ENCODE measurements around the gene CEBPG. TPM values are rescaled to one million over a fixed set of nuclear protein-coding genes. Genes with fewer than 3 reads are reported as not detected.

Gene CEBPG
- total RNA-seq, 2 experiments from 2014 or later: 24.0 to 24.4 TPM

- no peak for DNase-seq
- no peaks in the 10 kb centered on the region for H3K4me1 Mint-ChIP-seq
- CTCF ChIA-PET: interaction anchor here (1.1 kb wide), 1 partner anchor 9 kb away, joined by 5 read pairs; no protein-coding TSS in a partner anchor
- no peak overlapping the region for H3K4me3 Mint-ChIP-seq
- H3K27me3 Mint-ChIP-seq: peaks cover 13% of the 10 kb centered on the region
- no peak overlapping the region for H3K27ac Mint-ChIP-seq
- H3K9me3 Mint-ChIP-seq: no peaks in the 10 kb centered on the region
- POLR2A ChIA-PET: no interaction called here
- H3K36me3 Mint-ChIP-seq (ENCODE audit: low read depth): no peaks in the 10 kb centered on the region
Observed at GRCh38 chr19:33362508-33363228, 10.8 kb upstream of the CEBPG start.

GRCh38 chr19:33363476-33363875, 10.0 kb upstream of the CEBPG start:
- no peaks in the 10 kb centered on the region for H3K9me3 Mint-ChIP-seq
- no peaks in the 10 kb centered on the region for H3K36me3 Mint-ChIP-seq (ENCODE audit: low read depth)
- no peaks in the 10 kb centered on the region for H3K4me1 Mint-ChIP-seq
- H3K27ac Mint-ChIP-seq: no peak overlapping the region
- DNase-seq: no peak
- POLR2A ChIA-PET: no interaction called here
- peaks cover 20% of the 10 kb centered on the region for H3K27me3 Mint-ChIP-seq
- CTCF ChIA-PET: interaction anchor here (1.1 kb wide), 1 partner anchor 8 kb away, joined by 5 read pairs; no protein-coding TSS in a partner anchor
- no peak overlapping the region for H3K4me3 Mint-ChIP-seq

DNA sequence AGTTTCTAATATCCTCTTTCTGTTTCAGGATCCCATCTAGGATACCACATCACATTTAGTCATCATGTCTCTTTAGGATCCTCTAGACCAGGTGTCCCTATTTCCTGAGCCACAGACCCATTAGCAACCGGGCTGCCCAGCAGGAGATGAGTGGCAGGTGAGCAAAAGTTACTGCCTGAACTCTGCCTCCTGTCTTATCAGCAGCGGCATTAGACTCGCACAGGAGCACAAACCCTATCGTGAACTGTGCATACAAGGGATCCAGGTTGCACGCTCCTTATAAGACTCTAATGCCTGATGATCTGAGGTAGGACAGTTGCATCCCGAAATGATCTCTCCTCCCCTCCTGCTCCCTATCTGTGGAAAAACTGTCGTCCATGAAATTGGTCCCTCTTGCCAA, 7.8 kb upstream of the CEBPG start:
- no peaks in the 10 kb centered on the region for H3K4me1 Mint-ChIP-seq
- ChIA-PET CTCF (interaction anchor here (0.6 kb wide), 1 partner anchor 139 kb away, joined by 3 read pairs; no protein-coding TSS in a partner anchor), POLR2A (no interaction called here)
- no peaks in the 10 kb centered on the region for H3K36me3 Mint-ChIP-seq (ENCODE audit: low read depth)
- DNase-seq: no peak
- no peaks in the 10 kb centered on the region for H3K9me3 Mint-ChIP-seq
- H3K27me3 Mint-ChIP-seq: peaks cover 19% of the 10 kb centered on the region
- no peak overlapping the region for H3K27ac Mint-ChIP-seq
- H3K4me3 Mint-ChIP-seq: no peak overlapping the region

DNA sequence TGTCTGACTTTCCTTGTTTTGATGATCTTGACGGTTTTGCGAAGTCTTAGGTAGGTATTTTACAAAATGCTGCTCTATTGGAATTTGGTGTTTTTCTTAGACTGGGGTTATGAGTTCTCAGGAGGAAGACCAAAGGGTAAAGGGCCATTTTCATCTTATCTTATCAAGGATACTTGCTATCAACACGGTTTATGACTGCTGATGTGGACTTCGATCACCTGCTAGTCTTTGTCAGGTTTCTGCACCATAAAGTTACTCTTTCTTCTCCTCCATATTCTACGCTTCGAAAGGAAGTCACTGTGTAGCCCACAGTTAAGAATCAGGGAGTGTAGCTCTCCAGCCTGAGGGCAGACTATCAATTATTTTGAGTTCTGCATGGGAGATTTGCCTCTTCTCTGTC, 7.4 kb upstream of the CEBPG start:
- ChIA-PET POLR2A (no interaction called here), CTCF (no interaction called here)
- no peak for DNase-seq
- Mint-ChIP-seq H3K4me1 (no peaks in the 10 kb centered on the region), H3K9me3 (no peaks in the 10 kb centered on the region), H3K36me3 (ENCODE audit: low read depth) (no peaks in the 10 kb centered on the region), H3K4me3 (no peak overlapping the region), H3K27me3 (peaks cover 19% of the 10 kb centered on the region), H3K27ac (no peak overlapping the region)

GRCh38 chr19:33366897-33367296, 6.6 kb upstream of the CEBPG start:
- POLR2A ChIA-PET: no interaction called here
- no peaks in the 10 kb centered on the region for H3K36me3 Mint-ChIP-seq (ENCODE audit: low read depth)
- peaks cover 19% of the 10 kb centered on the region for H3K27me3 Mint-ChIP-seq
- no peak overlapping the region for H3K4me3 Mint-ChIP-seq
- DNase-seq: no peak
- no peak overlapping the region for H3K27ac Mint-ChIP-seq
- CTCF ChIA-PET: no interaction called here
- no peaks in the 10 kb centered on the region for H3K9me3 Mint-ChIP-seq
- H3K4me1 Mint-ChIP-seq: peaks cover 4% of the 10 kb centered on the region

DNA sequence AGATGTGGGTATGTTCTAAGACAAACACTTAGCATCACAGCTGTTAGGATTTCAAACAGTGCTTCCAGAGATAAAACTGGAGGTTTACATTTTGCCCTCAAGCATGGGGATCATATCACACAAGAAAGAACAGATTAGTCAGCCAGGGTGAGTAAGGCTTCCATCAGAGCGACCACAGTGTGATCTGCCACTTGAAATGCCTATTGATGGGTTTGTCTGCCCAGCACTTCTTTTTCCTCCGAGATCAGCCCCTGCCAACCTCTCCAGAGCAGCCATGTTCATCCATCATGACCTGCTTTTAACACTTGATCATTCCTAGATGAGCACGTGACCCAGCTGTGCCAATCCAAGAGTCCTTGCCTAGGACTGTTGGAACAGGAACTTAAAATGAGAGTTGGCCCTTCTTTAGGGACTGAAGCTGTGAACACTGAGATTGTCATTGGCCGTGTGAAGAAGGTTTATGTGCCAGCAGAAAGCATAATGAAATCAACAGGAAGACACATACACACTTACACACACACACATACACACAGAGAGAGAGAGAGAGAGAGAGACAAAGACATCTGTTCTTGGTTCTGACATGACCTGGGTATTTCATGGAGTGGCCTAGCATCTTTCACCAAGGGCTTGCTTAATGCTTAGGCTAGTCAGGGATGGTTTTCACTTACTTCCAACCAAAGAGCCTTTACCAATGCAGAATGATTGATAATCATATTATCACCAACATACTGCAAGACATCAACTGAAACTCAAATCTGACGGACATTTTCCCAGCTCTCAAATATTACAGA, 5.2 kb upstream of the CEBPG start:
- Mint-ChIP-seq H3K4me1 (peaks cover 12% of the 10 kb centered on the region), H3K27me3 (peaks cover 19% of the 10 kb centered on the region), H3K27ac (no peak overlapping the region), H3K36me3 (ENCODE audit: low read depth) (no peaks in the 10 kb centered on the region), H3K4me3 (no peak overlapping the region), H3K9me3 (no peaks in the 10 kb centered on the region)
- ChIA-PET POLR2A (interaction anchor here (0.6 kb wide), 1 partner anchor 228 kb away, joined by 13 read pairs; no protein-coding TSS in a partner anchor), CTCF (interaction anchor here (0.7 kb wide), 1 partner anchor 38 kb away, joined by 3 read pairs; no protein-coding TSS in a partner anchor)
- no peak for DNase-seq

GRCh38 chr19:33370783-33371182, 2.7 kb upstream of the CEBPG start:
- H3K27me3 Mint-ChIP-seq: peaks cover 19% of the 10 kb centered on the region
- H3K9me3 Mint-ChIP-seq: no peaks in the 10 kb centered on the region
- peaks cover 5% of the 10 kb centered on the region for H3K36me3 Mint-ChIP-seq (ENCODE audit: low read depth)
- no peak overlapping the region for H3K27ac Mint-ChIP-seq
- ChIA-PET POLR2A (no interaction called here), CTCF (interaction anchor here (0.9 to 2.1 kb wide), 3 partner anchors 8 to 13 kb away, joined by 3 to 6 read pairs (median 5); no protein-coding TSS in a partner anchor)
- peaks cover 28% of the 10 kb centered on the region for H3K4me1 Mint-ChIP-seq
- DNase-seq: no peak
- H3K4me3 Mint-ChIP-seq: no peak overlapping the region

- DNase-seq: peak; percentile 55
- Mint-ChIP-seq H3K4me1 (peaks cover 49% of the 10 kb centered on the region), H3K9me3 (no peaks in the 10 kb centered on the region), H3K36me3 (ENCODE audit: low read depth) (peaks cover 13% of the 10 kb centered on the region), H3K27ac (peak overlapping the region; percentile 86), H3K27me3 (no peaks in the 10 kb centered on the region), H3K4me3 (peak overlapping the region; percentile 86)
- CTCF ChIA-PET: interaction anchor here (0.6 to 1.5 kb wide), 5 partner anchors 10 to 403 kb away, joined by 3 to 4 read pairs (median 4); no protein-coding TSS in a partner anchor
- POLR2A ChIA-PET: interaction anchor here (0.6 kb wide), 1 partner anchor 30 kb away, joined by 3 read pairs; no protein-coding TSS in a partner anchor
Observed at GRCh38 chr19:33374236-33374714, 766 bp downstream of the CEBPG start.

- Mint-ChIP-seq H3K4me3 (peak overlapping the region; percentile 86), H3K27me3 (no peaks in the 10 kb centered on the region), H3K9me3 (no peaks in the 10 kb centered on the region), H3K36me3 (ENCODE audit: low read depth) (peaks cover 23% of the 10 kb centered on the region), H3K4me1 (peaks cover 49% of the 10 kb centered on the region), H3K27ac (peak overlapping the region; percentile 86)
- ChIA-PET POLR2A (no interaction called here), CTCF (interaction anchor here (1.4 to 1.5 kb wide), 2 partner anchors 9 to 402 kb away, joined by 4 read pairs; no protein-coding TSS in a partner anchor)
- DNase-seq: no peak
Observed at GRCh38 chr19:33375156-33375836, 1.8 kb downstream of the CEBPG start.

DNA sequence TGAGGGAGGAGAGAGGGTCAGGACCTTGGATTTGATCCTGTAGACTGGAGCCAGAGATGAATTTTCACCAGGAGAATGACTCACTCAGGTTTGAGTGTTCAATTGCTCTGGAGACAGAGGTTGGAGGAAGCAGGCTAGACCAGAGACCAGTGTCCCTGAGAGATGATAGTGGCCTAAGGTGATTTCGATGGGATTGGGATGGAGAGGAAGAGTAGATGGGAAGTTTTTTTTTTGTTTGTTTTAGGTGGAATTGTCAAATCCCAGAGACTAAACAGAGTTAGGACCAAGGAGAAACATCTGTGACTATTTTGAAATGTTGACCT, 2.3 kb downstream of the CEBPG start:
- Mint-ChIP-seq H3K27me3 (no peaks in the 10 kb centered on the region), H3K27ac (no peak overlapping the region), H3K4me3 (peak overlapping the region; percentile 9), H3K4me1 (peaks cover 49% of the 10 kb centered on the region), H3K9me3 (no peaks in the 10 kb centered on the region), H3K36me3 (ENCODE audit: low read depth) (peaks cover 24% of the 10 kb centered on the region)
- DNase-seq: no peak
- ChIA-PET POLR2A (no interaction called here), CTCF (no interaction called here)

GRCh38 chr19:33376423-33376822, 2.9 kb downstream of the CEBPG start:
- POLR2A ChIA-PET: no interaction called here
- H3K4me3 Mint-ChIP-seq: no peak overlapping the region
- H3K9me3 Mint-ChIP-seq: no peaks in the 10 kb centered on the region
- no peak for DNase-seq
- H3K27me3 Mint-ChIP-seq: no peaks in the 10 kb centered on the region
- CTCF ChIA-PET: interaction anchor here (0.5 to 1.1 kb wide), 3 partner anchors 64 to 402 kb away, joined by 3 to 4 read pairs (median 3); no protein-coding TSS in a partner anchor
- peaks cover 27% of the 10 kb centered on the region for H3K36me3 Mint-ChIP-seq (ENCODE audit: low read depth)
- peaks cover 53% of the 10 kb centered on the region for H3K4me1 Mint-ChIP-seq
- H3K27ac Mint-ChIP-seq: no peak overlapping the region

GRCh38 chr19:33376941-33377557, 3.5 kb downstream of the CEBPG start:
- H3K27me3 Mint-ChIP-seq: no peaks in the 10 kb centered on the region
- H3K36me3 Mint-ChIP-seq (ENCODE audit: low read depth): peaks cover 32% of the 10 kb centered on the region
- no peaks in the 10 kb centered on the region for H3K9me3 Mint-ChIP-seq
- peaks cover 51% of the 10 kb centered on the region for H3K4me1 Mint-ChIP-seq
- ChIA-PET CTCF (interaction anchor here (0.7 to 1.1 kb wide), 2 partner anchors 119 to 401 kb away, joined by 3 to 4 read pairs; no protein-coding TSS in a partner anchor), POLR2A (no interaction called here)
- no peak for DNase-seq
- no peak overlapping the region for H3K4me3 Mint-ChIP-seq
- no peak overlapping the region for H3K27ac Mint-ChIP-seq

Measured in activated CD4-positive, alpha-beta T cell treated with anti-CD3 and anti-CD28 coated beads, Interleukin-2, amount 10 ng/mL, durations not matched to agents 7 days and 5 days (primary cell).